ENCODE data around the gene CALML4.
A peak's percentile ranks its signal among the peaks of the same experiment; 100 is the strongest.

The CALML4 gene

DNA sequence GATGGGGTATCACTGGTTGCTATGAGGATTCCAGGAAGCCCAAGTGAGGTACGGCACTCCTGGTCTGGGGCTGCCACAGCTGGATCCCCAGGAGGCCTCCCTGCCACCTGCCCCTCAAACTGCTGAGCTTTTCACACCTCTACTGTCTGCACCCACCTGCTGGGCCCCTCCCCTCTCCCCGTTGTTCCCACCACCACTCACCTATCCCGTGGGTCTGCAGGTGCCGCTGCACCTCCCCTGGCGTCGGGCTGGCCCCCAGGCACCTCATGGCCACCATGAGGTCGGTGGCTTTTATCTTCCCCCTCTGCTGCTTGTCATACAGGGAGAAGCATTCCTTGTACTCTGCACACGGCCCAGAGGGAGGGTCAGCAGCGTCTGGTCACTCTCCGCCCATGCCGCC lies 5.8 kb downstream of the CALML4 start:
- intact Hi-C loops (cut with DNase I), result no loop called here
- peak in 2 of 42 donors; percentile 8 to 16 for DNase-seq

DNA sequence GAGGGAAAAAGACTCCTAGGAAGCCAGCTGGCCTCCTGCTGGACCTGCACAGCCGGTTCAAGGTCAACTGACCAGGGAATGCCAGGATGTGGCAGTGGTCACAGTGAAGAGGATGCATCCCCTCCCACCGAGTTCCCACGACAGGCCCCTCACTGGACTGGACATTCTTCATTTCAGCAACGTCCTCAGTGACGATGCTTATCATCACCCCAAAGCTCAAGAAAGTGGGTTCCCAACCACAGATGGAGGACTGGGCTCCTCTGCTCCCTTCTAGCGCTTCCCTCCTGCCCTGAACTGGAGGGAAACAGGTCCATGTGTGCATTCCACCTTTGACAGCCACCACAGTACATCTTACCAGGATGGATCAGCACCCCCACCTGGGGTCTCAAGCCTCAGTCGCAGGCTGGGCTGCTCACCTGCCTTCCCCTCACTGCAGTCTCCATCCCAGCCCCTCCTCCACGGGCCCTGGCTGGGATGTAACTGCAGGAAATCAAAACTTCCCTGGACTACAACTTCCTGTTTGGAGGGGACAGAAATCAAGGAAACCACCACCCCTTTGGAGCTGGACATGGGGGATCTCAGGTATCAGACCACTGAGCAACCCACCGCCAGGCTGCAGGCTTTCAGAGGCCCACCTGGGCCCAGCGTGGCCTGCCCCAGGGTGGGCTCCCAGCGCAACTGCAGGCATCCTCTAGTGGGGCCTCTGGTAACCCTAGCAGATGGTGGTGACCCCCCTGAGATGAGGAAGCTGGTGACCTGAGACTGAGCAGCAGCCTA lies 7.3 kb downstream of the CALML4 start:
- DNase-seq, result no peak
- intact Hi-C loops (cut with DNase I), result no loop called here

DNA sequence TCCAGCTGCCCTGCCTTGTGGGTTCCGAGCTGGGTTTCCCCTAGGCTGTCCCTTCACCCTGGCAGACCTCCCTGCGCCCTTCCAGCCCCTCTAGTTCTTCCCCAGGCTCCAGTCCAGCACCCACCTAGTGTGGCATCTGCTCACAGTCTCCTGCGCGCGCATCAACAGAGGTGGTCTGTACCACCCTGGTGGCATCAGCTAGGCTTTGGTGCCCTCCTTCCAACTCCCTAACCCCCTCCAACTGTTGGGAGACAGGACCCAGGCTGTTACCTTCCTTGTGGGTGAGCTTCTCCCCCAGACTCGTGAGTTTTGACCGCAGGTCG lies 8.0 kb downstream of the CALML4 start:
- intact Hi-C loops (cut with DNase I), result no loop called here

DNA sequence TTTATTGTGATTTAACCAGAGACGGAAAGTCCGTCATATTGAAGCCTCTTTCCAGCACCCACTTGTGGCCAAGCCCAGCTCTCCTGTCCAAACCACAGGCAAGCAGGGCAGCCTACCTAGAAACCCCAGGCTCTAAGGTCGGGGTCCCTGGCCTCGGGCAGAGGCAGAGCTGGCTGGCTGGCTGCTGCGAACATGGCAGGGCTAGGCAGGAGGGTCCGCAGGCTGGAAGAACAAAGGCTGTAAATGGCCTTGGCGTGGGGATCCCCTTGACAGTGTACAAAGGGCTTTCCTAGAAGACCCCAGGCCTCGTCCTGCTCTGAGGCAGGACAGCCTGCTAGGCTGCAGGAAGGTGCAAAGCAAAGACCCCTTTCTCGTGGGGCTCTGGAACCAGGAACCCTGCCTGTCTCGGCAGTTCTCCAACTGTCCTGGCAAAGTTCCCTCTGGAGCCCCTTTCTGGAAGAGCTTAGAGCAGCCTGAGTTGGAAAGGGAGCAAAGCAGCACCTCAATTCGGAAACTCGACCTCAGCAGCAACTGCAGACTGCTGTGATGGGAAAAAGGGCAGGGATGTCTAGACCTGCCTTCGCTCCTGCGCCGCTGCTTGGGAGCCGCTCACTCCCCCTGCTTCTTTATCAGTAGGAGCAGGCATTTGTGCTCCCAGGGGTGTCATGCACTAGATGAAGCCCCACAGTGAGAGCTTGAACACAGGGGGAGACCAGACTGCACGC lies 8.5 kb downstream of the CALML4 start:
- DNase-seq, result no peak
- intact Hi-C loops (cut with DNase I), result no loop called here

More for the DNA sequence above, 8.0 kb downstream of the CALML4 start:
- DNase-seq, result no peak

DNA sequence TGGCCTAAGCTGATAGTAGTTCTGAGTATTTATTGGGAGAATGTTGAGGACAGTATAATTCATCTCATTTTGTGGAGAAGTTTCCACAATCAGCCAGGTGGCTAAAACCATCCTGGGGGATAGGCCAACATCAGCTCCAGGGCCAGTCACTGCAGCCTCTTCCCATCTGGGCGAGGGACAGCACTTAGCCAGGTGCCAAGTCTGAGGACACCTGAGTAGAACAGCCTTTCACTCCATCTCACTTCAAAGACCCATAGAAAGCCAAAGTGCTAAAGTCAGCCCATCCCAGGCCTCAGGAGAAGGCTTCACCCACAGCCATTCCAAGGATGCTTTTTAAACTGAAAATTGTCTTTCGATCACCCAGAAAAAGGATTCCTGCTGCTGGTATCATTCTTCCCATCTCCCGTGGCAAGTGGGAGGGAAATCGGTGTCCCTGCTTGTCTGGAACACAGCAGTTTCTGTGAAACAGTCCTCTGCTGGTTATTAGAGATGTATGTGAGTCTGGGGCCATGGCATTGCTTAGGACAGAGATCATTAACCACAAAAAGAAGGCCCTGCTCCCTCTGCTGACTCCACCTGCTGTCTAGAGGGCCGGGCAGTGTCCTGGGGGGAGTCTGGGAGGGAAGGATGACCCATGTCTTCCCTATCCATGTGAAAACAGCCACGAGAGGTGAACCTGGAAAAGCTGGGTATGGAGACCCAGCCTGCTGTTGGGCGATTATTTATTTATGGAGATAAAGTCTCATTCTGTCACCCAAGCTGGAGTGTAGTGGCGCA lies 9.6 kb downstream of the CALML4 start:
- intact Hi-C loops (cut with DNase I), result no loop called here
- no peak for DNase-seq

DNA sequence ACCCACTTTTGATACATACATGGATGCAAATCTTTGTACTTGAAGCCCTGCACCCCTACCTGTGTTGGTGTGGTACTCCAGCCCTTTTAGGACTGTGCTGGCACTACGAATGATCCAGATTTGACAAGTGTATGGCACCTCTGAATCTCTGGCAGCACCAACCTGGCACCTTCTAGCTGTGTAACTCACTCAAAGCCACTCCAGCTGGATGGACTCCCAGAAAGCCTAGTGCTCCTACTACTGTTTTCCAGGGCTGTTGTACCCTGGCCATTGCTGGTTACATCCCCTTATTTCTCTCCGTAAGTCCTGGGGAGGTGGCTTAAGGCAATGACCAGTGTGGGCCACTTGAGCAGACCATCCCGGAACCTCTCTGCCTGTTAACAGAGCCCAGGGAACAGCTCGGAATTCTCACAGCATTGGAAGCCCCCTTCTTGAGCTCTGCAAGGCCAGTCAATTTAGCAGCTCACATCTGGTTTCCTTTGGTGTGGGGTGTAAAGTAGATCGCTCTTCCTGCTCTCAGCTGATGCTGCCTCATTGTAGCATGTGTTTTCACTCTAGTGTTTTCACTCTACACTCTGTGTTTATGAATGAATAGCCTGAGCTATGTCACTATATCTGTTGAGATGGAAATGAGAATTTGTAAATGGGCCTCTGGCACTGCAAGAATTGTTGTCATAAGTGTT lies 12.2 kb downstream of the CALML4 start:
- intact Hi-C loops (cut with DNase I), result no loop called here
- DNase-seq, result peak in 7 of 42 donors; percentile 35 to 70 (median 45)

DNA sequence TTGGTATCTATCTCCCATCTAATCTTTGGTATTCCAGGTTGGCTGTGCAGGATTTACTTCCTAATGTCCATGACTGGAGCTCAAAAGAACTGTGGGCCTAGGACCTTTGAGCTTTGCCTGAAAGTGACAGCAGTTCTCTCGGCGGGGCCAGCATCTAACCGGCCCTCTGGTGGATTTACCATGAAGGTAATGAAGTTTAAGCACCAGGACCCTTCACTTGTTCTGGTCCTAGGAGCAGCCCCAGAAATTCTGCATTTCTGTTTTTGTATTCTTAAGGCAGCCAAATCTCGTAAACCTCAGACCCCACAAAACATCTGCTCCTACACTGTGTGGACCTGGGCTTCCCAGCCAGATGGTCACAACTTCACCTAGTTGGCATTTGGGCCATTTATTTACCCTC lies 13.0 kb downstream of the CALML4 start:
- no peak for DNase-seq
- intact Hi-C loops (cut with DNase I), result no loop called here

DNA sequence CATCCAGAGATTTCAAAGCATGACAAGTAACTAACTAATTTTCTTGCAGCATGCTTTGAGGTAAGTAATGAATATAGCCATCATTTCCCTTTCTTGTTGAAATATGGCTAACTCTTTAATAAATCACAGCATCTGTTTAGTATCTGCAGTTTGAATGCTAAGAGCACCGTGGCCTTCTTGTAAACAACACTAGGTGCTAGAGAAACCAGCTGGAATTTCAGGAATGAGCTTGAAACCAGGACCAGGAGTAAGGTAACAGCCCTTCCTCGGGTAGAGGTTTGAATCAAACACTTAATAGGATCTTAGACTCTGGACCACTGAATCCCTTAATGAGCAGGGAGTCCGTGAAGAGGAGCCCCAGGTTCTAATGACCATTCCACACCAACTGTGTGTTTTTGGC lies 13.6 kb downstream of the CALML4 start:
- intact Hi-C loops (cut with DNase I), result no loop called here
- DNase-seq, result no peak

DNA sequence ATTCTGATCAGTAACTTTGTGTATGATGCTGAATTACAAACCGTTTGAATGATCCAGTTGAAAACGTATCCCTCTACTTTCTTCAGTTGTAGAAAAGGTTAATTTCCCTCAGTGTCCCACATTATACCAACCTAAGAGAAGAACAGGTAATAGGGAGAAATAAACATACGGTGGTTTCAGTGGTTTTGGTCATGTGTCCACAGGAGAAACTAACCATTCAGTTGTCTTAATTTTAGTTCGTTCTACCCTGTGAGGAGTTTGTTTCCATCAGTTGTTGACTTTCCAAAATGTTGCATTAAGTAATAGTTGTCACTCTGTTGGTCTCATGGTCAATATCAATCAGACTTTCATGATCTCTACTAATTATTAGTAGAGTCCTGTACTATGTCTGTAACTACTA lies 15.1 kb downstream of the CALML4 start:
- intact Hi-C loops (cut with DNase I), result no loop called here
- no peak for DNase-seq

DNA sequence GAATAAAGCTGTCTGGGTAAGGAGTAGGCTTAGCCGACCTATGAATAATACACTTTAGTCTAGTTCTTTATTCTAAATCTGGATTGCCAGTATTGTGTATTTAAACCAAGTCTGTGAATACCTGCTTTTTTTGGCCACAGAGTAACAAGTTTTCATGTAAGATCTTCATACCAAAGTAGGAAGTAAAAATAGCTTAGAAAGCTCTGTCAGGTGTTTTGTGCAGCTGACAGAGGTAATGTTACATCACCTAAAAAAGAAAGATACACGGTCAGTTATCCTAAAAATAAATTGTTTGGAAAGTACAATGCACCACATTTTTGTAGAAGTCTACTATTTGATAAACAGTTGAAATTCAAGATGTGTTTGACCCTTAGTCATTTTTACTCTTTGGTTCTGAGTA lies 16.5 kb downstream of the CALML4 start:
- DNase-seq, result no peak
- intact Hi-C loops (cut with DNase I), result no loop called here

DNA sequence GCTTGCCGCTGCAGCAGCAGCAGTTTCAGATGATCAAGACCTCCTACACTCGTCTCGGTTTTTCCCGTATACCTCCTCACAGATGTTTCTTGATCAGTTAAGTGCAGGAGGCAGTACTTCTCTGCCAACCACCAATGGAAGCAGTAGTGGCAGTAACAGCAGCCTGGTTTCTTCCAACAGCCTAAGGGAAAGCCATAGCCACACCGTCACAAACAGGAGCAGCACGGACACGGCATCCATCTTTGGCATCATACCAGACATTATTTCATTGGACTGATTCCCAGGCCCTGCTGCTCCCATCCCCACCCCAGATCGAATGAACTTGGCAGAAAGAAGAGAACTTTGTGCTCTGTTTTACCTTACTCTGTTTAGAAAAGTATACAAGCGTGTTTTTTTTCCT lies 17.6 kb downstream of the CALML4 start:
- intact Hi-C loops (cut with DNase I), result no loop called here
- peak in 31 of 42 donors; percentile 18 to 81 (median 58) for DNase-seq

DNA sequence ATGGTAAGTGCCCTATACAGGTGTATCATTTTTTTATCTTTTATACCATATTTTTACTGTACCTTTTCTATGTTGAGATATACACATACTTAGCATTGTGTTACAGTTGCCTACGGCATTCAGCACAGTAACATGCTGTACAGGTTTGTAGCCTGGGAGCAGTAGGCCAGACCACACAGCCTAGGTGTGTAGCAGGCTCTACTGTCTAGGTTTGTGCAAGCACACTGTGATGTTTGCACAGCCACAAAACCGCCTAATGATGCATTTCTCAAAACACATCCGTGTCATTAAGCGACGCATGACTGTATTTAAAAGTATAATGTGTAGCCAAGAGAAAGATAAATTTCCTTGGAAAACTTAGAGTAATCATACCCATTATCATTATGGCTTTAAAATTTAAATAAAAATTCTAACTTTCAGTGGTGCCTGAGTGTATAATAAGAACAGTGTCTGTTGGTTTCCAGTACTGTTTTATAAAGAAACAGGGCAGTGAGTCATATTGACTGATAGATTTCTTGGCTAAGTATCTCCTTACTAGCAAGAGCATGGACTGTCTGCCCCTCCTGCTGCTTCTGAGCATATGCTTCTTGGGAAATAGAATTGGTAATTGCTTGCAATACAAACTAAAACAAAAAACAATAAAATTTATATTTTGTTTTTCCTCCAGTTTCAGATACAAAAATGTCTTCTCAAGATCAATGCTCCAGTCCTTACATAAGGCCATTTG lies 18.3 kb downstream of the CALML4 start:
- DNase-seq, result no peak
- intact Hi-C loops (cut with DNase I), result no loop called here

DNA sequence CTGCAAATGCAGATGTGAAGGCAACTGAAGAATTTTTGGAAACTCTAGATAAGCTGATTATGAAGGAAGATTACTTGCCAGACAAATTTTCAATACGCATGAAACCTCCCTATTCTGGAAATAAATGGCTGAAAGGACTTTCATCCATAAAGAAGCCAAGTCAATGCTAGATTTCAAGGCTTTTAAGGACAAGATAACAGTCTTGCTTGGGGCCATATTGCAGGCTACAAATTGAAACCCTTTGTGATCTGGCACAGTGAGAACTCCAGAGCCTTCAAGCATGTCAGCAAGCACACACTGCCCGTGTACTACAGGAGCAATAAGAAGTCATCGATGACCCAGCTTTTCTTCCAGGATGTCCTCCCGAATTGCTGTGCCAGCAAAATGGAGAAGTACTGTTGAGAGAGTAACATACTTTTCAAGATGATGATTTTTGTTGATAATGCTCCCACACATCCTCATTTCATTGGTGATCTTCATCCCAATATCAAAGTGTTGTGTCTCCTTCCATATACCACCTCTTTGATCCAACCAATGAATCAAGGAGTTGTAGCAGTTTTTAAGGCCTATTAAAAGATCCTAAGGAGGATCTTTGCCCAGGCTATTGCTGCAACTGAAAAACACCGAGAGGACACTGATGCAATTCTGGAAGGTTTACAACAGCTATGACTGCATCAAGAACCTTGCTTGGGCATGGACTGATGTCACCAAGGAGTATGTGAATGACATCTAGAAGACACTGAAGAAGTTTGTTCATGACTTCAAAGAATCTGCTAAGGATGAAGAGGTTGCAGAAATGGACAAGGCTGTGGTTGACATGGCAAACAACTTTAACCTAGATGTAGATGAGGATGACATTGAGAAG lies 20.3 kb downstream of the CALML4 start:
- intact Hi-C loops (cut with DNase I), result no loop called here
- DNase-seq, result no peak

DNA sequence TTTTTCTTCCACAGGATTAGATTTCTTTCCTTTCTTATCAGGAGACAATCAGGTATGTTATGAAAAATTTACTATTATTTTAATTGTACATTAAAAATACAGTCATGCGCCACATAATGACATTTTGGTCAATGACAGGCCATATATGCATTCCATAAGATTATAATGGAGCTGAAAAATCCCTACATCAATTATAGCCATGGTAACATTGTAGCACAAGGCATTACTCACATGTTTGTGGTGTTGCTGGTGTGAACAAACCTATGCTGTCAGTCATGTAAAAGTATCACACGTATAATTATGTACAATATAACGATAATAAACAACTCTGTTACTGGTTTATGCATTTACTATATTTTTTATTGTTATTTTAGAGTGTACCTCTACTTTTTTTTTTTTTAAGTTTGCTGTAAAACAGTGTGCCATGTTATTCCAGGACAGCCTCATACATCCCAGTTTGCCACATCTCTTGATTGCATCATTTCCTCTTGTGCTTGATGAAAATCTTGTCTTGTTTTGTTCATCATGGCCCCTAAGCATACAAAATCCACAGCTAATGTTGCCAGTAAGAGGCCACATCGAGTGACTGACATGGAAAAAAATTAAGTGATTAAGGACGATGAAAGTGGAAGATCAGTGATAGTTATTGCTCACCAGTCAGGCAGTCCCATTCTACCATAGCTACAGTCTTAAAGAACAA lies 21.4 kb downstream of the CALML4 start:
- intact Hi-C loops (cut with DNase I), result no loop called here
- no peak for DNase-seq

DNA sequence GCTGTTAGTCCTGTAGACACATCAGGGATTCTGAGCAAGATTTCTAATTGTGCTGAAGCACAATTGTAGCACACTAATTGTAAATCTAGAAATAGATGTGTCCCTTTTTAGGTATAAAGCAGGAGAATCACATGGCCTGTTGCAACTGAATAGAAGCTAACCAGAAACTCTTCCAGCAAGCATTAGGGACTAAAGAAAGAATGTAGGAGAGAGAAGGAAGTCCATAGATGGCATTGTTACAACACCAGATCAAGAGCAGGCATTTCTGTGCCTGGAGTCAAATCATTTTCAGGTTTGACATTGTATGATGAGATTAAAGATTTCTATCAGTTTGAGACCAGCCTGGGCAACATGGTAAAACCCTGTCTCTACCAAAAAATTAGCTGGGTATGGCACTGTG lies 27.4 kb downstream of the CALML4 start:
- no peak for DNase-seq
- intact Hi-C loops (cut with DNase I), result no loop called here

DNA sequence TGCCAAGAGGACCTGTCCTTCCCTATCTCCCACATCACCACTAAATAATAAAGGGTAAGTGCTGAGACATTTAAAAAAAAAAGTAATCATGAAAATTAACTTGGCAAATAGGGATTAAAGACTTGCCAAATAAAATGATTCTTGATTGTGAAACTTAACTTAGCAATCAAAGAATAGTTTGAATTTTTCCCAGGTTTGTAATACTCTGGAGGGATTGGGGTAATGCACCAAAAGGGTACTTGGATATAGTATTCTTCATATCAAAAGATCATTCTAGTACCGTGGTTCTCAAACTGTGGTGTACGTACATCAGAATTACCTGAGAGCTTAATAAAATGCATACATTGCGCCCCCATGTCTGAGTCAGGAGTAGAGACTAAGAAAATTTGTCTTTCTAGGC lies 28.5 kb downstream of the CALML4 start:
- DNase-seq, result no peak
- intact Hi-C loops (cut with DNase I), result no loop called here

DNA sequence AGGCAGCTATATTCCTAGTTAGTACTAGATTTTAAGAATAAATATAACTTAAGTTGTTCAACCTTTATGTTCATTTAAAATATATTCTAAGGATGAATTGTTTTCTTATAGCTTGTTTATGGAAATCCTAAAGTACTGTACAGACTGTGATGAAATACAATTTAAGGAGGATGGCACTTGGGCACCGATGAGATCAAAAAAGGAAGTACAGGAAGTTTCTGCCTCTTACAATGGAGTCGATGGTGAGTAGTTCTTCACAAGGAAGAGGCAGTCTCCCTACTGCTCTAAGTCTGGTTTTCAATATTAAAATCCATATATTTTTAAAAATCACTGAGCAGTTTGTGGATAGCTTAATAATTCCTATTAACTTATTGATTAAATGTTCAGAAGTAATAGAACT lies 29.6 kb downstream of the CALML4 start:
- intact Hi-C loops (cut with DNase I), result no loop called here
- DNase-seq, result no peak

DNA sequence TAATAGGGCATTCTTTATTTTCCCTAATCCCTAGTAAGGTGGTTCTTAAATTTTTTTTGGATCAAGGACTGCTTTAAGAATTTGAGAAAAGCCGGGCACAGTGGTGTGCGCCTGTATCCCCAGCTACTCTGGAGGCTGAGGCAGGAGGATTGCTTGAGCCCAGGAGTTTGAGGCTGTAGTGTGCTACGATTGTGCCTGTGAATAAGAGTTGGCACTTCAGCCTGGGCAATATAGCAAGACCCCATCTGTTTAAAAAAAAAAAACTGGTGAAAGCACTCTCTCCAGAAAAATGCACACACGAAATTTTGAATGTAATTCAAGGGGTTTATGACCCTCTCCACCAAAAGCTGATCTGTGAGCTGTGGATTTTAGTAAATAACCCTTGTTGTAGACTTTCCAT lies 32.0 kb downstream of the CALML4 start:
- intact Hi-C loops (cut with DNase I), result no loop called here

More for the DNA sequence above, 32.0 kb downstream of the CALML4 start:
- DNase-seq, result no peak
